ENCODE measurements around the gene TMEM150A.
"Not testable (repeated sequence)": the region's sequence is repeated elsewhere in the genome, so short reads cannot be mapped to it uniquely, and the experiment has no call there.

The TMEM150A gene, protein sequence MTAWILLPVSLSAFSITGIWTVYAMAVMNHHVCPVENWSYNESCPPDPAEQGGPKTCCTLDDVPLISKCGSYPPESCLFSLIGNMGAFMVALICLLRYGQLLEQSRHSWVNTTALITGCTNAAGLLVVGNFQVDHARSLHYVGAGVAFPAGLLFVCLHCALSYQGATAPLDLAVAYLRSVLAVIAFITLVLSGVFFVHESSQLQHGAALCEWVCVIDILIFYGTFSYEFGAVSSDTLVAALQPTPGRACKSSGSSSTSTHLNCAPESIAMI

DNA sequence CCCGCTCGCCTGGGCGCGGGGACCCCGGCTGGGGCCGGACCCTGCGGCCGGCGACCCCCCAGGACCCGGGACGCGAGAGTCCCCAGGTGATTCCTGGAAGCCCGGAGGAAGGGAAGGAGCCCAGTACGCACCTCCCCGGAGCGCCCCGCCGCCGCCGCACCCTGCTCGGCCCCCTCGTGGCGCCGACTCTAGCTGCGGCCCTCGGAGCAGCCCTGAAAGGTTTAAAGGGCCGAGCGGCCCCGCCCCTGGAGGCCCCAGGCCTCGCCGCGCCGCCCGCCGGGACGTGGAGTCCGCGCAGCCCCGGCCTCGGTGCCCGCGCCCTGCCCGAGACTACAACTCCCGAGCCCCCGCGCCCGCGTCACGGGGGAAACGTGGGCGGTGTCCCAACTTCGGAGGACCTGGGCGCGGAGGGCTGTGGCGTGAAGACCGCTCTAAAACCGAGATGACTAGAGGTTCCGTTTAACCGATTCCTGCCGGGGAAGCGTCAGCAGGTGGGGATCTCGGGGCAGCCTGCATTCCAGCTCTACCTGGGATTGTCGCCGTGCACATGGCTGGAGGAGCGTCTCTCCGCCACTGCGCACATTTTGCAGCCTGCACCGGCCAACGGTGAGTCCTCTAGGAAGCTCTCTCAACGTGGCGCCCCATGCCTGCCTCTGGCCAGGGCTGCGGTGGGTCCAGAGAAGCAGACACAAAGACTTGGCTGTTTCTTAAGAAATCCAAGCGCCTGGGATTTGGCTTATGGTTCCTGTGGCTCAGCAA, at the start of gene TMEM150A:
Gene TMEM150A, minus strand, starts transcription at position 223 of the 759 bp plus-strand sequence. CDS start 750 bp downstream, outside the sequence.
- peak; percentile 91 for DNase-seq

DNA sequence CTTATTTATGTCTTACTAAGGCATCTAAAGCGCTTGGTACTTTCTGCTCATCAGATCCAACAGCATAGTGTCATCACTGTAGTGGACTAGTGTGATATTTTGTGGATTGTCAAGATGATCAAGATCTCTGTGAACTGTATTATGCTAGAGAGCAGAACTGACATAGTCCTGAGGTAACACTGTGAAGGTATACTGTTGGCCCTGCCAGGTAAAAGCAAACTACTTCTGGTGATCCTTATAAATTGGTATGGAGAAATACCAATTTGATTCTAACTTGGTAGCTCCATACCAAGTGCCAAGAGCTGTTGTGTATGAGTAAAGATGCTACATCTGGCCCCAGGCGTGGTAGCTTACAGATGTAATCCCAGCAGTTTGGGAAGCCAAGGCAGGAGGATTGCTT, 49.6 kb upstream of the TMEM150A start:
- DNase-seq: no peak

DNA sequence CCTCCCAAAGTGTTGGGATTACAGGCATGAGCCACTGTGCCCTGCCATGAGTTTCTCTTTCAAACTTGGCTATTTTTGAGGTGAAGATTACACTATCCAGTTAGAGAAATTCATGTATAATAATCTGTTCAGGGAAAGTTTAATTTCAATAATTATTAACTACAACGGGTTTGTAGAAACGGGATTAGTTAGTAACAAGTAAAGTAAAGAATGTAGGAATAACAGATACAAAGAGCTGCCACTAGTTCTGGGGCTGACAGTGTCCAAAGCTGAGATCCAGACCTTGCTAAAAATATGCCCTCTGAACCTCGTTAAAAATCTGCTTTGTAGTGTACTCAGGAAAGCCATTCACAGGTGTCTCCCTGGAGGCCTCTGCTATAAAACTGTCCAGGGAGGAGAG, 48.6 kb upstream of the TMEM150A start:
- no peak for DNase-seq

DNA sequence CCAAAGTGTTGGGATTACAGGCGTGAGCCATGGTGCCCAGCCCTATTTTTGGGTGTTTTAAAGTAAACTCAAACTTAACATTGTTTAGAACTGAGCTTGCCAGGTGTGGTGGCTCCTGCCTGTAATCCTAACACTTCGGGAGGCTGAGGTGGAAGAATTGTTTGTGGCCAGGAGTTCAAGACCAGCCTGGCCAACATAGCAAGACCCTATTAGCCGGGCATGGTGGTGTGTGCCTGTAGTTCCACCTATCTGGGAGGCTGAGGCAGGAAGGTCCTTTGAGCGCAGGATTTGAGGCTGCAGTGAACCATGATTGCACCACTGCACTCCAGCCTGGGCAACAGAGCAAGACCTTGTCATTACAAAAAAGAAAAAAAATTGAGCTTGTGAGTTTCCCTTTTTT, 48.0 kb upstream of the TMEM150A start:
- no peak for DNase-seq

DNA sequence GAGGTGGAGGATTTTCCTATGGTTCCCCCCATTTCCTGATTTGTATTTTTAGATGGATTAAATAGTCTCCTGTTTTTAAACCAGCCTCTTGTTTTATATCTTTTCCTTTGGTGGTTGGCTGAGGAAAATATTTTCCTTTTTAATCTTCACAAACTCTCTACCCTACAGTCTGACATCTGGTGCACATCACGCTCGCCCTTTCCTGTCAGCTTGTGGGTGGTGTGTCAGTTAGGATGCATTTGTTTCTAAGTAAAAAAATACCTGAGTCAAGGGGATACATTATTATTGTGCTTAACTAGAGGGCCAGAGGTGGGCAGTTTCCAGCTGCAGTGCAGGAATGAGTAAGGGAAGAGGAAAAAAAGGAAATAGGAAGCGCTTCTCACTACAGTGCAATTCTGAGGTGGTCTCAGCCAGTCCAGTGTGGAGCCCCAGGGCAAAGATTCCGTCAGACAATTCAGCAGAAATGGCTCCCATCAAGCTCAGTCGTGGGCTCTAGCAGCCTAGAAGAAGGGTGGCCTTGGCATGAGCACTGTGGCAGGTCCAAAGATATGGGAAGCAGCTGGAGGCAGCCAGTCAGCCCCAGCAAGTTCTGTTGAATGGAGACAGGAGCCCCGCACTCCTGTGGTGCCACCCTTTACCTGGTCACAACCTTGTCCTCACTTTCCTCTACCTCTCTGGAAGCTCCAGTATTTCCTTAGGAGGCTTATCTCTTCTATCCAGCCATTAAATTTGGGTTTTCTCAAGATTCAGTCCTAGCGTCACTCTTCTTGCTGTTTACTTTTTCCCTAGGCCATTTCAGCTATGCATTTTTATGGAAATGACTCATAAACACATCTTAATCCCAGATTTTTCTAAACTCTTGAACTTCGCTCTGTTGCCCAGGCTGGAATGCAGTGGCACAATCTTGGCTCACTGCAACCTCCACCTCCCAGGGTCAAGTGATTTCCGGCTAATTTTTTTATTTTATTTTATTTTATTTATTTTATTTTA, 47.0 kb upstream of the TMEM150A start:
- DNase-seq: no peak

DNA sequence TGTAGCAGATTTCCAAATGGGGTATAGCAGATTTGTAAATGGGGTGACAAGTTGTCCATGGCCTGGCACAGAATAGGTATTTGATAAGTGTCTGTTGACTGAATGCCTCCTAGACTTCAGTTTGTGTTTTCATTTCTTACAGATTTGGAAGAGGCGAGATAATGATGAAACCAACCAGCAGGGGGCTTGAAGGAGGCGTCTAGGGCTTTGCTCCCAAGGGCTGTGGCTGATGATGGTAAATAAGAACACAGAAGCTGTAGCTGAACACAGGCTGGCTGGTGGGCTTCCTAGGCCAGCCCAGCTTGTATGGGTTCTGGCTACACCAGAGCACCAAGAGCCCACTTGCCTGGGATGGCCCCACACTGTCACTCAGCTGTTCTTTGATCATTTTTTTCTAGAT, 46.1 kb upstream of the TMEM150A start:
- no peak for DNase-seq

DNA sequence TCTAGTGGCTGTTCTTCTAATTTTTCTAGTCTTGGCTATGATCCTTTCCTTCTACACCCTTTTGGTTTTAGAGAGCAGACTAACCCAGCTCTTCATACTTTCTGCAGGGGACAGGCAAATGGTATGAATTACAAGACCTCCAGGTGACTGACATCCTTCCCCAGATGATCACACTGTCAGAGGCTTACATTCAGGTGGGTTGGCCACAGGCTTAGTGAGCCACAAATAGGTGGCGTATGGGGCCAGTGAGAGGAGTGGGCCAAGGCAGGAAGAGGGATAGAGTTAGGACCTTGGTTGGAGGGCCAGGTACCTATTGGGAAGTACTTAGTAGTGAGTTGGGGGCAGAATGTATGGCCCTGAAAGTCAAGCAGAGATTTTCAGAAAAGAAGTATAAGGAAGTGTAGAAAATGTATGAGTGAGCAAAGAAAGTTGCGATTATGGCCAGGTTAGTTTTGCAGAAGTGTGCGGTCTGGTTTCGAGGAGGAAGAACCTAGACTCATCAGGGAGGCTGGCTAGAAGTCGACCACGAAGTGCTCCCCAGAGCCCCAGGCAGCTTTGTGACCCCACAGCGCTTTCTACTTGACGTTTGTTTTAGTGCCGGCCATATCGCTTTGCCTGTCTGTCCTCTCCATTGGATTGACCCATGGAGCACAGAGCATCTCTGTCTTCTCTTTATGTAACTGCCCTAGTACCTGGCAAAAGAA, 45.5 kb upstream of the TMEM150A start:
- DNase-seq: no peak

DNA sequence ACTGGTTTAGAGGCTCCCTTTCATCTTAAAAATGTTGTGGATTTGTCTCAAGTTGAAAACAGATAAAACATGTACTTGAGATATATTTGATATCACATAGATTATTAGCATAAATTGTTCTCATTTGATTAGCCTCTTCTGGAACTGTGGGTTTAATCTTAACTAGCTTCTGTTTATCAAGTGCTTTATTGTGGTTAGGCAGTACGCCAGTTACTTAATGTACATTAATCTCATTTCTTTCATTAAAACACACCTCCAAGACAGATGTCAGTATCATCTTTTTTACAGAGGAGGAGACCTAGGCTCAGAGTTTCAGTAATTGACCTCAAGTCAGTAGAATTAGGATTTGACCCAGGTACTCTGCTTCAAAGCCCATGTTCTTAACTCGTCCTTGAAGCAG, 43.7 kb upstream of the TMEM150A start:
- no peak for DNase-seq

DNA sequence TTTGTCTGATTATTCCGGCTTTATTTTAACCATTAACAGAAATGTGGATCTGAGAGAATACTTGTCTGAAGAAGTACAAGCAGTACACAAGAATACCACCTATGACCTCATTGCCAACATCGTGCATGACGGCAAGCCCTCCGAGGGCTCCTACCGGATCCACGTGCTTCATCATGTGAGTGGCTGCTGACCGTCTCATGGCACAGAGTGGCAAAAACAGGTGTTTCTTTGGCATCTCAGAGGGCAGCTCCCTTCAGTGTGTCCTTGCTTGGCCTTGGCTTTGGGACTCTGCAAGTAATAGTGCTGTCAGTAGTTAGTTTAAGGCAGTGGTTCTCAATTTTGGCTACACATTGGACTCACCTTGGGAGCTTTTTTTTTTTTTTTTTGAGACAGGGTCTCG, 42.4 kb upstream of the TMEM150A start:
- DNase-seq: no peak

DNA sequence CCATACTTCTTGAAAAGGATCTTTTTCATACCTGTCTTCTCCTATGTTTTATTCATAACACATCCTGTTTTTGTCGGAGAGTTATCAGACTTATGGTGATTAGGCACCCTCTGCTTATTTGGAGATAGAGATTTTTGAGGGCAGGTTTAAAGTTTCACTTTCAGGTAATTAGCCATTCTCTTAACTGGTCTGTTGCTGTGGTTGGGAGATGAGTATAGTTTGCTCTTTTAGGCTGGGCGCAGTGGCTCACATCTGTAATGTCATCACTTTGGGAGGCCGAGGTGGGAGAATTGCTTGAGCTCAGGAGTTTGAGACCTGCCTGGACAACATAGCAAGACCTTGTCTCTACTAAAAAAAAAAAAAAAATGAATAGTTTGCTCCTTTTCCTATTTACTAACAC, 40.2 kb upstream of the TMEM150A start:
- DNase-seq: no peak

DNA sequence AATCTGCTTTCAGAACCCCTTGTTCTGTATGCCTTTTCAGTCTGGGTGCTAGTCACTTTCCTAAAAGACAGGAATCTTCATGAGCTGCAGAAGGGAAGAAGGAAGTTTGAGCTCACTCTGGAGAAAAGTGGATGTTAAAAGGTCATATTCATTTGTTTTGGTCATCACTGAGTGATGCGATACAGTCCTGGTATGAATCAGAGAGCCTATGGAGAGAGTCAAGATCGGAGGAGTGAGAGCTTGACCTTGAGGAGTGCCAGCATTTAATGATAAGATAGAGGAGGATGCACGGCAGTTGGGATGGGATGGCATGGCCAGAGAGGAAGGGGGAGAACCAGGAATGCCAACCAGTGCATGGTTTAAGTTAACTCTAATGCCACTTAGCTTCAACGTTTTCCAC, 33.1 kb upstream of the TMEM150A start:
- DNase-seq: no peak

DNA sequence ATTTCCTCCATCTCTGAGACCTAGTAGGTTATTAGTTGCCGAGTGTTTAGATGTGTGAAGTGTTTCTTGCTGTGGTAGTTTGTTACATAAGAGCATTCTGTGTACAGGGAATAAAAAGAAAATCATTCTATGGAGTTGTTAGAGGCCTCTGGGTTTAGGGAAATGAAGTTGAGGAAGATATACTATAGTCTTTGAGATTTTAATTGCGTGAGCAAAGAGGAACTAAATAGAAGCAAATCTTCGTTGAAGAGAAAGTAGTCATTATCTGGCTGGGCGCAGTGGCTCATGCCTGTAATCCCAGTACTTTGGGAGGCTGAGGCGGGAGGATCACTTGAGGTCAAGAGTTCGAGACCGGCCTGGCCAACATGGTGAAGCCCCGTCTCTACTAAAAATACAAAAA, 32.5 kb upstream of the TMEM150A start:
- no peak for DNase-seq

DNA sequence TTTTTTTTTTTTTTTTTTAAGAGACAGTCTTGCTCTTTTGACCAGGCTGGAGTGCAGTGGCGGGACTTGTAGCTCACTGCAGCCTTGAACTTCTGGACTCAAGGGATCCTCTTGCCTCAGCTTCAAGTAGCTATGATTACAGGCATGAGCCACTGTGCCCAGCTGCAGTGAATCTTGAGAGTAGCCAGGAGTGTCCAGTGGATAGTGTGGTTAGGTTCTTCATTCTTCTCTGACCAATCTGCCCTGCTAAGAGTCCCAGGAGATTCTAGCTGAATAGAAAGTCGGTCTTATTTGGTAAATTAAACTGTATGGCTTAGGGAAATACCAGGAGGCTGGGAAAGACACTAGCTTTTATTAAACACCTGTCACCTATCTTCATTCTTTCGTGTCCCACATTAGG, 28.8 kb upstream of the TMEM150A start:
- DNase-seq: no peak

DNA sequence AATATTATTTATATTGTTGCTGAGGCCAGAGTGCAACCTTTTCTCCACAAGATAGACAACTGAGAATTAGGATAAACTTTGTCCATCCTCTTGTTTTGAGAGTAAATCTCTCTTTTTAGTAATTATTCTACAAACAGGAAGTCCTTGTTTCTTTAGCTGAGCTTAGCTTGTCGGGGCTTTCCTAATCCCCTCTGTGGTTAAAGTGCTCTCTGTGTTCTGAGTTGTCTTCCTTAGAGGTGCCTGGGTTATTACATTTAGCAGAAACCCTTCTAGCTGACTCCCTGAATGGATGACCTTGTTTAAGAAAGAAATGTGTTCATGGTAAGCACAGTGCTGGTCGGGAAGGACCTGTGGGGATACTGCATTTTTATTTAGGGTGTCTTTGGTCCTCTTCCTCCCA, 26.2 kb upstream of the TMEM150A start:
- DNase-seq: no peak

DNA sequence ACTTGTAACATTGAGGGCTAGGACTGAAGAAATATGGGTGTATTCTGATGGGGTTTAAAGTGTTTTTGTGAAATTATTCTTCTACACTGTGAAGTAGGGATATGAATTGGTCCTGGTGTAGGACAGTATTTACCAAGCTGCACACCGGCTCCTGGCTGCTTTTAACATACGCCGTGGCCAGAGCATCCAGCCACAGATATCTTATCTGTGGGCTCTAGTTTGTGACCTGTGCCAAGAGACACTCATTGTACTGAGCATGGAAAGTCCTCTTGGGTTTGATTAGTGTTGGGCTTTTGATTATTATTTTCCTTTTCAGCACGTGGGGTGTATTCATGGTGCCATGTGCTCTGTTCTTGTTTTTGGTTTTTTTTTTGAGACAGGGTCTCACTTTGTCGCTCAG, 21.5 kb upstream of the TMEM150A start:
- no peak for DNase-seq

DNA sequence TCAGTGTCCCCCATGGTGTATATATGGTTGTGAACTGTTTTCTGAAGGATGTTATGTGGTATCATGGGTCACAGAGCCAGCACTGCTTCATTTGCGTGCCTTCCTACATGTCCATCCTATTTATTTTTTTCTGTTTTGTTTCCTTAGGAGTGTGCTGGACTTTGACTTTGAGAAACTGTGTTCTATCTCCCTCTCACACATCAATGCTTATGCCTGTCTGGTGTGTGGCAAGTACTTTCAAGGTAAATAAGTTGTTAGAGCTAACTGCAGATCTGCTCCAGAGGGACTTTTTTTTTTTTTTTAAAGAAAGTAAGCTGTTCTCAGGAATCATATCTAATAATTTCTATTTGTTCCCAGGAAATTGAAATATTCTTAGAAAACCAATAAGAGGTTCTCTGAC, 18.8 kb upstream of the TMEM150A start:
- no peak for DNase-seq

DNA sequence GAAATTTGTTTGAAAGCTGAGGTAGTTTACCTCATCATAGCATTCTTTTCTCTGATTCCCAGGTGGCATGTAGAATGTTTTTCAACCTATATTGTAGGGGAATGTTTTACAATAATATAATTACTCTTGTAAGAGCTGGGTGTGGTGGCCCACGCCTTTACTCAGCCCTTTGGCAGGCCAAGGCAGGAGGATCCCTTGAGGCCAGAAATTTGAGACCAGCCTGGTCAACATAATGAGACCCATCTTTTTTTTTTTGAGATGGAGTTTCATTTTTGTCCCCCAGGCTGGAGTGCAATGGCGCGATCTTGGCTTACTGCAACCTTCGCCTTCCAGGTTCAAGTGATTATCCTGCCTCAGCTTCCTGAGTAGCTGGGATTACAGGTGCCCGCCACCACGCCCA, 17.1 kb upstream of the TMEM150A start:
- DNase-seq: no peak

DNA sequence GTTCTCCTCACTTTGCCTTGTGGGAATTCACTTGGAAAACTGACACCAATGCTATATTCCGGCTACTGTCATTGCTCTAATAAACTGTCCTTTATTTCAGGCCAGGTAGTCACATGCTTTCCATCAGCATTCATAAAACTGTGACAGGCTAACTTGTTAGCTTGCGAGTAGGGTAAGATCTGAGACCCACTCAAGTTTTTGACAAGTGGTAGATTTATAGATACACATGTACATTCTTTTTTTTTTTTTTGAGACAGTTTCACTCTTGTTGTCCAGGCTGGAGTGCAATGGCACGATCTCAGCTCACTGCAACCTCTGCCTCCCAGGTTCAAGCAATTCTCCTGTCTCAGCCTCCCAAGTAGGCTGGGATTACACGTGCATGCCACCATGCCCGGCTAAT, 15.2 kb upstream of the TMEM150A start:
- DNase-seq: not testable (repeated sequence)

DNA sequence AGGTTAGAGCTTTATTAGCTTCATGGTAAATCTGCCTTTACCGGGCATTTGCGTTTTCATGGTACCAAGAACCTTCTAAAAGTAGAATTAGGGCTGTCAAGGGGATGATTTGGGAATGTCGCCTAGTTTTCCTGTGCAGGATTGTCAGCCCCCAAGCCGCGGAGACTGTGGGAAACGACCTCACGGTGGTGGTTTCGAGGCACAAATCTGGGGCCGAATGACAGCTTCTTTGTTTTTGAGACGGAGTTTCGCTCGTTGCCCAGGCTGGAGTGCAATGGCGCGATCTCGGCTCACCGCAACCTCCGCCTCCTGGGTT, 12.9 kb upstream of the TMEM150A start:
- DNase-seq: no peak

DNA sequence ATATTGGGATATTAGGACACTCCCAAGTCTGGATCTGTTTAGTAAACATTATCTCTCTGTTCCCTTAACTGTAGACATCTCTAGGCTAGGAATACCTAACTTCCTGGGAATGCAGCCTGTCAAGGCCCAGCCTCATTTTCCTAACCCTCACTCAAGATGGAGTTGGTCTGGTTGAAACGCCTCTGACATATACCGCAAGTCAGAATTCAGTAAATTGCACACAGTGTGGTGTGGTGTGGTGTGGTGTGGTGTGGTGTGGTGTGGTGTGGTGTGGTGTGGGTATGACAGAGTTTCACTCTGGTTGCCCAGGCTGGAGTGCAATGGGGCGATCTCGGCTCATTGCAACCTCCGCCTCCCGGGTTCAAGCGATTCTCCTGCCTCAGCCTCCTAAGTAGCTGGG, 12.3 kb upstream of the TMEM150A start:
- not testable (repeated sequence) for DNase-seq

DNA sequence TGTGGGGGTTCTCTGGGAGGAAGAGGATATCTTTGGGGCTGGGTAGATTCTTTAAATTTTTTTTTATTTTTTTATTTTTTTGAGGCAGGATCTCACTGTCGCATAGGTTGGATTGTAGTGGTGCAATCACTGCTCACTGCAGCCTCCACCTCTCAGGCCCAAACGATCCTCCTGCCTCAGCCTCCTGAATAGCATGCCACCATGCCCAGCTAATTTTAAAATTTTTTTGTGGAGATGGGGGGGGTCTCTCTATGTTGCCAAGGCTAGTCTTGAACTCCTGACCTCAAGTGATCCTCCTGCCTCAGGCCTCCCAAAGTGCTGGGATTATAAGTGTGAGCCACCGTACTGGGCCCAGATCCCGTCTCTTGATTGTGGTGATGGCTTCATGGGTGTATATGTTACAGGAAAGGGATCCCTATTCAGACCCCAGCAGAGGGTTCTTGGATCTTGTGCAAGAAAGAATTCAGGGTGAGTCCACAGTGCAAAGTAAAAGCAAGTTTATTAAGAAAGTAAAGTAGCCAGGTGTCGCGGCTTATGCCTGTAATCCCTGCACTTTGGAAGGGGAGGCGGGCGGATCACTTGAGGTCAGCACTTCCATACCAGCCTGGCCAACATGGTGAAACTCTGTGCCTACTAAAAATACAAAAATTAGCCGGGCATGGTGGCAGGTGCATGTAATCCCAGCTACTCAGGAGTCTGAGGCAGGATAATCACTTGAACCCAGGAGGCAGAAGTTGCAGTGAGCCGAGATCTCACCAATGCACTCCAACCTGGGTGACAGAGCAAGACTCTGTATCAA, 11.4 kb upstream of the TMEM150A start:
- DNase-seq: no peak
